ENCODE data around the gene PMPCA. TPM values are rescaled to one million over a fixed set of nuclear protein-coding genes. Genes with fewer than 3 reads are reported as not detected.
A peak's percentile ranks its signal among the peaks of the same experiment; 100 is the strongest.

PMPCA gene
- total RNA-seq, 1 experiment from 2014 or later, result 103 TPM

GRCh38 chr9:136470356-136470755, 59.9 kb downstream of the PMPCA start (continued):
- TF ChIP-seq, protein P1, sequence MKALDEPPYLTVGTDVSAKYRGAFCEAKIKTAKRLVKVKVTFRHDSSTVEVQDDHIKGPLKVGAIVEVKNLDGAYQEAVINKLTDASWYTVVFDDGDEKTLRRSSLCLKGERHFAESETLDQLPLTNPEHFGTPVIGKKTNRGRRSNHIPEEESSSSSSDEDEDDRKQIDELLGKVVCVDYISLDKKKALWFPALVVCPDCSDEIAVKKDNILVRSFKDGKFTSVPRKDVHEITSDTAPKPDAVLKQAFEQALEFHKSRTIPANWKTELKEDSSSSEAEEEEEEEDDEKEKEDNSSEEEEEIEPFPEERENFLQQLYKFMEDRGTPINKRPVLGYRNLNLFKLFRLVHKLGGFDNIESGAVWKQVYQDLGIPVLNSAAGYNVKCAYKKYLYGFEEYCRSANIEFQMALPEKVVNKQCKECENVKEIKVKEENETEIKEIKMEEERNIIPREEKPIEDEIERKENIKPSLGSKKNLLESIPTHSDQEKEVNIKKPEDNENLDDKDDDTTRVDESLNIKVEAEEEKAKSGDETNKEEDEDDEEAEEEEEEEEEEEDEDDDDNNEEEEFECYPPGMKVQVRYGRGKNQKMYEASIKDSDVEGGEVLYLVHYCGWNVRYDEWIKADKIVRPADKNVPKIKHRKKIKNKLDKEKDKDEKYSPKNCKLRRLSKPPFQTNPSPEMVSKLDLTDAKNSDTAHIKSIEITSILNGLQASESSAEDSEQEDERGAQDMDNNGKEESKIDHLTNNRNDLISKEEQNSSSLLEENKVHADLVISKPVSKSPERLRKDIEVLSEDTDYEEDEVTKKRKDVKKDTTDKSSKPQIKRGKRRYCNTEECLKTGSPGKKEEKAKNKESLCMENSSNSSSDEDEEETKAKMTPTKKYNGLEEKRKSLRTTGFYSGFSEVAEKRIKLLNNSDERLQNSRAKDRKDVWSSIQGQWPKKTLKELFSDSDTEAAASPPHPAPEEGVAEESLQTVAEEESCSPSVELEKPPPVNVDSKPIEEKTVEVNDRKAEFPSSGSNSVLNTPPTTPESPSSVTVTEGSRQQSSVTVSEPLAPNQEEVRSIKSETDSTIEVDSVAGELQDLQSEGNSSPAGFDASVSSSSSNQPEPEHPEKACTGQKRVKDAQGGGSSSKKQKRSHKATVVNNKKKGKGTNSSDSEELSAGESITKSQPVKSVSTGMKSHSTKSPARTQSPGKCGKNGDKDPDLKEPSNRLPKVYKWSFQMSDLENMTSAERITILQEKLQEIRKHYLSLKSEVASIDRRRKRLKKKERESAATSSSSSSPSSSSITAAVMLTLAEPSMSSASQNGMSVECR (CRISPR knock-in tag; IDR thresholded peaks at IDR 0.05; ENCODE audit: borderline replicate concordance), result no peak
- TF ChIP-seq KAT7 (CRISPR knock-in tag; IDR thresholded peaks at IDR 0.05; ENCODE audit: borderline replicate concordance), result no peak
- TF ChIP-seq ETV6 (CRISPR knock-in tag; IDR thresholded peaks at IDR 0.05), result no peak
- TF ChIP-seq FOXK1 (CRISPR knock-in tag; IDR thresholded peaks at IDR 0.05), result no peak
- TF ChIP-seq, protein P2, sequence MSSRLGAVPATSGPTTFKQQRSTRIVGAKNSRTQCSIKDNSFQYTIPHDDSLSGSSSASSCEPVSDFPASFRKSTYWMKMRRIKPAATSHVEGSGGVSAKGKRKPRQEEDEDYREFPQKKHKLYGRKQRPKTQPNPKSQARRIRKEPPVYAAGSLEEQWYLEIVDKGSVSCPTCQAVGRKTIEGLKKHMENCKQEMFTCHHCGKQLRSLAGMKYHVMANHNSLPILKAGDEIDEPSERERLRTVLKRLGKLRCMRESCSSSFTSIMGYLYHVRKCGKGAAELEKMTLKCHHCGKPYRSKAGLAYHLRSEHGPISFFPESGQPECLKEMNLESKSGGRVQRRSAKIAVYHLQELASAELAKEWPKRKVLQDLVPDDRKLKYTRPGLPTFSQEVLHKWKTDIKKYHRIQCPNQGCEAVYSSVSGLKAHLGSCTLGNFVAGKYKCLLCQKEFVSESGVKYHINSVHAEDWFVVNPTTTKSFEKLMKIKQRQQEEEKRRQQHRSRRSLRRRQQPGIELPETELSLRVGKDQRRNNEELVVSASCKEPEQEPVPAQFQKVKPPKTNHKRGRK (CRISPR knock-in tag; IDR thresholded peaks at IDR 0.05; ENCODE audit: borderline replicate concordance), result no peak
- TF ChIP-seq NFE2L1 (CRISPR knock-in tag; IDR thresholded peaks at IDR 0.05), result no peak
- TF ChIP-seq, protein P3, sequence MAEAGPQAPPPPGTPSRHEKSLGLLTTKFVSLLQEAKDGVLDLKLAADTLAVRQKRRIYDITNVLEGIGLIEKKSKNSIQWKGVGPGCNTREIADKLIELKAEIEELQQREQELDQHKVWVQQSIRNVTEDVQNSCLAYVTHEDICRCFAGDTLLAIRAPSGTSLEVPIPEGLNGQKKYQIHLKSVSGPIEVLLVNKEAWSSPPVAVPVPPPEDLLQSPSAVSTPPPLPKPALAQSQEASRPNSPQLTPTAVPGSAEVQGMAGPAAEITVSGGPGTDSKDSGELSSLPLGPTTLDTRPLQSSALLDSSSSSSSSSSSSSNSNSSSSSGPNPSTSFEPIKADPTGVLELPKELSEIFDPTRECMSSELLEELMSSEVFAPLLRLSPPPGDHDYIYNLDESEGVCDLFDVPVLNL (CRISPR knock-in tag; IDR thresholded peaks at IDR 0.05; ENCODE audit: borderline replicate concordance, low read depth), result no peak
- TF ChIP-seq ZNF416 (CRISPR knock-in tag; IDR thresholded peaks at IDR 0.05), result no peak
- TF ChIP-seq CTCF (IDR thresholded peaks at IDR 0.05), result no peak
- TF ChIP-seq, protein P4, sequence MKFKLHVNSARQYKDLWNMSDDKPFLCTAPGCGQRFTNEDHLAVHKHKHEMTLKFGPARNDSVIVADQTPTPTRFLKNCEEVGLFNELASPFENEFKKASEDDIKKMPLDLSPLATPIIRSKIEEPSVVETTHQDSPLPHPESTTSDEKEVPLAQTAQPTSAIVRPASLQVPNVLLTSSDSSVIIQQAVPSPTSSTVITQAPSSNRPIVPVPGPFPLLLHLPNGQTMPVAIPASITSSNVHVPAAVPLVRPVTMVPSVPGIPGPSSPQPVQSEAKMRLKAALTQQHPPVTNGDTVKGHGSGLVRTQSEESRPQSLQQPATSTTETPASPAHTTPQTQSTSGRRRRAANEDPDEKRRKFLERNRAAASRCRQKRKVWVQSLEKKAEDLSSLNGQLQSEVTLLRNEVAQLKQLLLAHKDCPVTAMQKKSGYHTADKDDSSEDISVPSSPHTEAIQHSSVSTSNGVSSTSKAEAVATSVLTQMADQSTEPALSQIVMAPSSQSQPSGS (CRISPR knock-in tag; IDR thresholded peaks at IDR 0.05; ENCODE audit: borderline replicate concordance, low read depth), result no peak
- no peak for TF ChIP-seq NR1H2 (CRISPR knock-in tag; IDR thresholded peaks at IDR 0.05)

- DNase-seq (ENCODE audit: low spot score) (no peak), ATAC-seq (no peak)
- TF ChIP-seq ZNF121 (CRISPR knock-in tag; IDR thresholded peaks at IDR 0.05) (0 out of 2 replicates have a peak, but pooled peaks have one; percentile 17), FOXK1 (CRISPR knock-in tag; IDR thresholded peaks at IDR 0.05) (no peak), E2F1 (CRISPR knock-in tag; IDR thresholded peaks at IDR 0.05) (no peak)
- Mint-ChIP-seq H3K27me3 (ENCODE audit: low read depth) (no peaks in the 10 kb centered on the region), H3K4me3 (no peak overlapping the region), H3K27ac (no peak overlapping the region), H3K36me3 (peaks cover 62% of the 10 kb centered on the region), H3K4me1 (no peaks in the 10 kb centered on the region), H3K9me3 (no peaks in the 10 kb centered on the region)
- CTCF ChIA-PET, result interaction anchor here (0.9 kb wide), 1 partner anchor 14 kb away, joined by 3 read pairs; no protein-coding TSS in a partner anchor
- POLR2A ChIA-PET, result no interaction called here
These were observed 60.5 kb downstream of the PMPCA start for GRCh38 chr9:136470792-136471469.
